PC-9 (cell line): ENCODE results near the gene FAM3D.

Experiments
- EZH2 ChIP-seq: fragments of 200-600 bp; sonication (generic); IDR thresholded peaks from 2 replicates; pipeline ENCODE4 v1.8.0; 2017; ENCODE audit warnings: antibody characterized with exemption, low read depth
- TF ChIP-seq, protein P1 (sequence below): fragments of 200-600 bp; sonication (generic); conservative IDR thresholded peaks from 2 replicates; pipeline ENCODE4 v1.6.1; 2017; ENCODE audit warnings: mixed run types, antibody characterized with exemption, mild to moderate bottlenecking, moderate library complexity

DNA sequence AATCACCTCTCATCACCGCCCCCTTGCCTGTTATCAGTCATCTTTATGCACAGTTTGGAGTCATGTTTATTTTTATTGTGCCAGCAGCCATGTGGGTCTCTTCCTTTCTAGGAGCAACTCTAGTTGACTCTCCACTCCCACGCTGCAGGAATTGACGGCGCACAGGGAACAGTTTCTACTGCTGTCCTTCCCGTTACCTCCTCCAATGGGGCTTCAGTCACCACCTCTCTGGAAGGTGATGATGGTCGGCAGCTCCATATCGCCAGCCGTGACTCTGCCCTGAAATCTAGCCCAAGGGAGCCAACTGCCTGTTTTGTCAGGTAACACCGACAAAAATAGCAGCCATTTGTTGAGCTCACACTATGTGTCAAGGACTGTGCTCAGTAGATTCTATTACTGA lies 53.7 kb downstream of the FAM3D start:
- TF ChIP-seq, protein P1, sequence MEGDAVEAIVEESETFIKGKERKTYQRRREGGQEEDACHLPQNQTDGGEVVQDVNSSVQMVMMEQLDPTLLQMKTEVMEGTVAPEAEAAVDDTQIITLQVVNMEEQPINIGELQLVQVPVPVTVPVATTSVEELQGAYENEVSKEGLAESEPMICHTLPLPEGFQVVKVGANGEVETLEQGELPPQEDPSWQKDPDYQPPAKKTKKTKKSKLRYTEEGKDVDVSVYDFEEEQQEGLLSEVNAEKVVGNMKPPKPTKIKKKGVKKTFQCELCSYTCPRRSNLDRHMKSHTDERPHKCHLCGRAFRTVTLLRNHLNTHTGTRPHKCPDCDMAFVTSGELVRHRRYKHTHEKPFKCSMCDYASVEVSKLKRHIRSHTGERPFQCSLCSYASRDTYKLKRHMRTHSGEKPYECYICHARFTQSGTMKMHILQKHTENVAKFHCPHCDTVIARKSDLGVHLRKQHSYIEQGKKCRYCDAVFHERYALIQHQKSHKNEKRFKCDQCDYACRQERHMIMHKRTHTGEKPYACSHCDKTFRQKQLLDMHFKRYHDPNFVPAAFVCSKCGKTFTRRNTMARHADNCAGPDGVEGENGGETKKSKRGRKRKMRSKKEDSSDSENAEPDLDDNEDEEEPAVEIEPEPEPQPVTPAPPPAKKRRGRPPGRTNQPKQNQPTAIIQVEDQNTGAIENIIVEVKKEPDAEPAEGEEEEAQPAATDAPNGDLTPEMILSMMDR, result no peak
- no peak for TF ChIP-seq EZH2
